Measurements from ENCODE around the gene ASCC1. TPM values are rescaled to one million over a fixed set of nuclear protein-coding genes. Genes with fewer than 3 reads are reported as not detected.

Gene ASCC1
- total RNA-seq, 4 donors from 2014 or later: 13.4 to 34.0 (median 20.5) TPM

DNA sequence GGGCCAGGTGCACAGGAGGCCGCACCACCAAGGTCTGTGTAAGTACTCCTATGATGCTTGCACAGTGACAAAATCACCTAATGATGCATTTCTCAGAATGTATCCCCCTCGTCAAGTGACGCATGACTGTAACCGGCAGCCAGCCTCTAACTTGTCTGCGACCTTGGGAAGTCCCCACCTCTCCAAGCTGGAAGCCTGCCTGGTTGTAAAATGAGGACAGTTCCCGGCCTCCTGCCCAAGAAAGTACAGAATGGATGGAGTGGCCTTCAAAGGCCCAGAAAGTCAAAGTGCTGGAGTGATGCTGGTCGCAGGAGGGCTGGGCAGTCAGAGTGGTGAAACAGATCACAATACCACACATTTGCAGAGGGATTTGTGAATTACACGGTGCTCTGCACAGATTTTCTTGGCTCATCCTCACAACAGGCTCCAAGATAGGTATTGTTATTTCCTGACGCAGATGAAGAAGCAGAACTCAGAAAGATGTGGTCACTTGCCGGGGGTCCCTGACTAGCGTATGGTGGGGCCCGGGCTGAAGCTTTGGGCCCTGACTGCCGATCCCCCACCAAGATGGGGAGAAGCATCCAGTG, 150.5 kb downstream of the ASCC1 start:
- intact Hi-C loops (cut with DNase I; ENCODE audit: low total_unique reads): no loop called here
- Histone ChIP-seq H3K27me3 (no peaks in the 10 kb centered on the region), H3K9me3 (no peaks in the 10 kb centered on the region), H3K4me1 (peaks cover 0 to 6% (median 2%) of the 10 kb centered on the region in 4 donors), H3K36me3 (no peaks in the 10 kb centered on the region), H3K4me3 (no peak overlapping the region), H3K27ac (no peak overlapping the region)
- in situ Hi-C loops (cut with MboI; ENCODE audit: low pct_ligation_motif_present in 1 of 4, low pct_unique_long_range_greater_than_20kb in 1 of 4, low sequenced_read_pairs in 3 of 4): loop anchor here in 2 of 4 donors (25.0 kb wide), 1 partner anchor 272 kb away; no protein-coding TSS in a partner anchor
- no peak for TF ChIP-seq CTCF (IDR thresholded peaks at IDR 0.05)
- no peak for TF ChIP-seq POLR2A (IDR thresholded peaks at IDR 0.05)
- TF ChIP-seq EP300 (IDR thresholded peaks at IDR 0.05; ENCODE audit: low read depth): no peak
- no peak for TF ChIP-seq POLR2AphosphoS5 (IDR thresholded peaks at IDR 0.05)
- no peak for DNase-seq
- WGBS, 2 donors (ENCODE audit: low coverage in 1 of 2): 66% methylated on average over 13 of the region's 13 CpGs; no CpG with 5 or more reads in 1 of the 2 donors

- in situ Hi-C loops (cut with MboI; ENCODE audit: low pct_ligation_motif_present in 1 of 4, low pct_unique_long_range_greater_than_20kb in 1 of 4, low sequenced_read_pairs in 3 of 4) (loop anchor here in 2 of 4 donors (25.0 kb wide), 1 partner anchor 273 kb away; no protein-coding TSS in a partner anchor), intact Hi-C loops (cut with DNase I; ENCODE audit: low total_unique reads) (no loop called here)
- no peaks in the 10 kb centered on the region for H3K27me3 ChIP-seq
- H3K36me3 ChIP-seq: no peaks in the 10 kb centered on the region
- H3K4me1 ChIP-seq: peaks cover 0 to 6% (median 2%) of the 10 kb centered on the region in 4 donors
- no peaks in the 10 kb centered on the region for H3K9me3 ChIP-seq
- H3K4me3 ChIP-seq: no peak overlapping the region
- peak; percentile 83 for DNase-seq
- no peak overlapping the region for H3K27ac ChIP-seq
- WGBS, 2 donors (ENCODE audit: low coverage in 1 of 2): 56% methylated on average over 6 of the region's 9 CpGs; no CpG with 5 or more reads in 1 of the 2 donors
- TF ChIP-seq CTCF (IDR thresholded peaks at IDR 0.05): no peak
- TF ChIP-seq POLR2AphosphoS5 (IDR thresholded peaks at IDR 0.05): no peak
- no peak for TF ChIP-seq EP300 (IDR thresholded peaks at IDR 0.05; ENCODE audit: low read depth)
- no peak for TF ChIP-seq POLR2A (IDR thresholded peaks at IDR 0.05)
These were observed 152.2 kb downstream of the ASCC1 start for GRCh38 chr10:72063703-72064391.

DNA sequence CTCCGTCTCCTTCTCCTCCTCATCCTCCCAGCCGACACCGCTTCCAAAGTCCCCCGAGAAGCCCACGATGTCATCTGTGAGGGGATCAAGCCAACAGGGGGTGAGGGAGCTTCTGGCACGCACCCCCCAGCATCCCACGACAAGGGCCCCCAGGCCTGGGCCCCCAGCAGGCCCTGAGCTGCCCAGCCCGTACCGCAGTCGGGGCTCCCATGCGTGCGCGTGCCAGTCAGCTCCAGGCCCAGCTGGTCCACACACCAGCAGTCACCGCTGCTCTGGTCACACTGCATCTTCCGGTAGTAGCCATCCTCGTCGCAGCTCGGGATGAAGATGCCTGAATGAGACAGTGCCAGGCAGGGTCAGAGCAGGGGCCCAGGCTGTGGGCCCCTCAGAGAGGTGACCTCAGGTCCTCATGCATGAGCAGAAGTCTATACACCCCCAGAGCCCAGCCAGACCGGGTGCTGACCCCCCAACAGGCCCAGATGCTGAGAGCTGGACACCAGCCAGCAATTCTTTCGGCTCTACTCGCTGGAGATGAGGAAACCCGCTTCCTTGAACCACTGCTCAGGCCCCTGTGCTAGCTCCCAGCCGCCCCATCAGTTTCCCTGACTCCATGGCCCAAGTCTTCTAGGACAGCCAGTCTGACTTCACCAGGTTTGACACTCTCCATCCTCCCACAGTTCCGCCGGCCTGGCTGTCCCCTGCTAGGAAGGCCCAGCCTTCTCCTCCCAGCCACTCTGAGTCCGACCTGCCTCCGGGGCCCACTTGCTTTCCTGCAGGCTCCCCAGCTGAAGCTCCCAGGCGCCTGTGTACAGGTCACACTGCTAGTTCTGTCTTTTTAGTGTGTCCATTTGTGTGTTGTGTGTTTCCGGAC, 153.0 kb downstream of the ASCC1 start:
- peaks cover 0 to 6% (median 2%) of the 10 kb centered on the region in 4 donors for H3K4me1 ChIP-seq
- no peak for TF ChIP-seq POLR2AphosphoS5 (IDR thresholded peaks at IDR 0.05)
- no peak for TF ChIP-seq CTCF (IDR thresholded peaks at IDR 0.05)
- TF ChIP-seq POLR2A (IDR thresholded peaks at IDR 0.05): no peak
- no peak for TF ChIP-seq EP300 (IDR thresholded peaks at IDR 0.05; ENCODE audit: low read depth)
- DNase-seq: no peak
- H3K27ac ChIP-seq: no peak overlapping the region
- H3K4me3 ChIP-seq: no peak overlapping the region
- intact Hi-C loops (cut with DNase I; ENCODE audit: low total_unique reads): no loop called here
- H3K9me3 ChIP-seq: no peaks in the 10 kb centered on the region
- H3K27me3 ChIP-seq: no peaks in the 10 kb centered on the region
- 96% methylated on average over 20 of the region's 29 CpGs; no CpG with 5 or more reads in 1 of the 2 donors for WGBS, 2 donors (ENCODE audit: low coverage in 1 of 2)
- in situ Hi-C loops (cut with MboI; ENCODE audit: low pct_ligation_motif_present in 1 of 4, low pct_unique_long_range_greater_than_20kb in 1 of 4, low sequenced_read_pairs in 3 of 4): loop anchor here in 2 of 4 donors (25.0 kb wide), 1 partner anchor 274 kb away; no protein-coding TSS in a partner anchor
- no peaks in the 10 kb centered on the region for H3K36me3 ChIP-seq
